Measurements from ENCODE around the gene UBE2L6. TPM values are rescaled to one million over a fixed set of nuclear protein-coding genes. Genes with fewer than 3 reads are reported as not detected.

Gene UBE2L6
- polyA plus RNA-seq, 3 donors: 101 to 284 (median 268) TPM

DNA sequence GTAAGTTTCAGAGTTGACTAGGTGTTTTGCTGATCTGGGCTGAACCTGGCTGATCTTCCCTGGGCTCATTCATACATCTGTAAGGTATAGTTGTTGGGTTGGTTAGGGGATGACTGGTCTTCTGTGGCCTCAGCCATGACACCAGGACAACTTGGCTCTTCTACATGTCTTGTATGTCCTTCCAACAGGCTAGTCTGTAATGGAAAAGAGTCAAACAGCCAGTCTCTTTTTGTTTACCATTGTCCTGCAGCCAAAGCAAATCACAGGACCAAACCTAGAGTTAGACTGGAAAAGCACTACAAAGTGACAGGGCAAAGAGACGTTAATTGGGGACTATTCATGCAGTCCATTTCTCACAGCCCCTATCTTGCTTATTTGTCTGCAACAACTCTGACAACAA, 47.8 kb upstream of the UBE2L6 start:
- Histone ChIP-seq H3K4me1 (ENCODE audit: control insufficient read depth in 1 of 2, insufficient read depth in 2 of 2, low read length in 2 of 2) (no peaks in the 10 kb centered on the region), H3K9me3 (replicated peaks in 1 of 2; ENCODE audit: control insufficient read depth in 1 of 2, insufficient read depth in 1 of 2, low read length in 2 of 2) (peaks cover 8 to 9% of the 10 kb centered on the region in 2 donors), H2AFZ (ENCODE audit: insufficient read depth, low read depth, low read length, poor library complexity, severe bottlenecking) (no peak overlapping the region), H3K4me3 (replicated peaks in 1 of 3; ENCODE audit: low read depth in 2 of 3, low read length in 3 of 3) (no peak overlapping the region), H3K79me2 (ENCODE audit: insufficient read depth, low read length) (no peaks in the 10 kb centered on the region), H3K9ac (ENCODE audit: insufficient read depth, low read length, poor library complexity, severe bottlenecking) (no peak overlapping the region), H3K27me3 (ENCODE audit: control insufficient read depth in 2 of 2, insufficient read depth in 2 of 2, low read length in 2 of 2) (no peaks in the 10 kb centered on the region), H4K20me1 (ENCODE audit: insufficient read depth, low read length) (no peaks in the 10 kb centered on the region), H3K4me2 (replicated peaks; ENCODE audit: extremely low read depth, low read length, poor library complexity, severe bottlenecking) (no peak overlapping the region), H3K36me3 (replicated peaks in 1 of 2; ENCODE audit: control insufficient read depth in 1 of 2, insufficient read depth in 2 of 2, low read length in 2 of 2) (no peaks in the 10 kb centered on the region), H3K27ac (ENCODE audit: low read depth in 1 of 2, low read length in 2 of 2) (no peak overlapping the region)
- Mint-ChIP-seq H3K27me3 (ENCODE audit: low read depth in 3 of 3) (peaks cover 0 to 4% (median 4%) of the 10 kb centered on the region in 3 donors), H3K4me3 (no peak overlapping the region), H3K36me3 (no peaks in the 10 kb centered on the region), H3K4me1 (no peaks in the 10 kb centered on the region), H3K9me3 (peaks cover 5 to 16% (median 9%) of the 10 kb centered on the region in 7 donors), H3K27ac (no peak overlapping the region)
- WGBS (ENCODE audit: insufficient coverage): 100% methylated on average over 1 of the region's 1 CpG
- TF ChIP-seq CTCF (IDR thresholded peaks at IDR 0.05): no peak
- intact Hi-C loops (cut with micrococcal nuclease): no loop called here
- DNase-seq: no peak

GRCh38 chr11:57614234-57614772, 46.8 kb upstream of the UBE2L6 start:
- H3K36me3 Mint-ChIP-seq: no peaks in the 10 kb centered on the region
- WGBS (ENCODE audit: insufficient coverage): 86% methylated on average over 10 of the region's 10 CpGs

More at GRCh38 chr11:57614234-57614772, 46.8 kb upstream of the UBE2L6 start:
- TF ChIP-seq CTCF (IDR thresholded peaks at IDR 0.05): no peak
- Histone ChIP-seq H2AFZ (ENCODE audit: insufficient read depth, low read depth, low read length, poor library complexity, severe bottlenecking) (no peak overlapping the region), H3K9me3 (replicated peaks in 1 of 2; ENCODE audit: control insufficient read depth in 1 of 2, insufficient read depth in 1 of 2, low read length in 2 of 2) (peaks cover 2 to 3% of the 10 kb centered on the region in 2 donors), H4K20me1 (ENCODE audit: insufficient read depth, low read length) (no peaks in the 10 kb centered on the region), H3K27me3 (ENCODE audit: control insufficient read depth in 2 of 2, insufficient read depth in 2 of 2, low read length in 2 of 2) (no peaks in the 10 kb centered on the region), H3K4me3 (replicated peaks in 1 of 3; ENCODE audit: low read depth in 2 of 3, low read length in 3 of 3) (no peak overlapping the region), H3K27ac (ENCODE audit: low read depth in 1 of 2, low read length in 2 of 2) (no peak overlapping the region), H3K36me3 (replicated peaks in 1 of 2; ENCODE audit: control insufficient read depth in 1 of 2, insufficient read depth in 2 of 2, low read length in 2 of 2) (no peaks in the 10 kb centered on the region), H3K4me2 (replicated peaks; ENCODE audit: extremely low read depth, low read length, poor library complexity, severe bottlenecking) (no peak overlapping the region), H3K79me2 (ENCODE audit: insufficient read depth, low read length) (no peaks in the 10 kb centered on the region), H3K4me1 (ENCODE audit: control insufficient read depth in 1 of 2, insufficient read depth in 2 of 2, low read length in 2 of 2) (no peaks in the 10 kb centered on the region), H3K9ac (ENCODE audit: insufficient read depth, low read length, poor library complexity, severe bottlenecking) (no peak overlapping the region)
- intact Hi-C loops (cut with micrococcal nuclease): no loop called here
- H3K27me3 Mint-ChIP-seq (ENCODE audit: low read depth in 3 of 3): peaks cover 0 to 4% (median 4%) of the 10 kb centered on the region in 3 donors
- no peak for DNase-seq
- no peaks in the 10 kb centered on the region for H3K4me1 Mint-ChIP-seq
- no peak overlapping the region for H3K4me3 Mint-ChIP-seq
- peaks cover 1 to 12% (median 2%) of the 10 kb centered on the region in 7 donors for H3K9me3 Mint-ChIP-seq
- H3K27ac Mint-ChIP-seq: no peak overlapping the region

All from CD14-positive monocyte (primary cell).